Stimulated activated CD8-positive, alpha-beta memory T cell treated with anti-CD3 and anti-CD28 coated beads, Interleukin-12 subunit alpha, Interleukin-12 subunit beta, amount 100 ng/mL, for 4 hours (primary cell): Measurements from ENCODE around the gene ANKRD27.

Experiments
- DNase-seq: peaks from one replicate; pipeline ENCODE4 v3.0.0-alpha.2; 2020; ENCODE audit warnings: low read depth

The ANKRD27 gene

DNA sequence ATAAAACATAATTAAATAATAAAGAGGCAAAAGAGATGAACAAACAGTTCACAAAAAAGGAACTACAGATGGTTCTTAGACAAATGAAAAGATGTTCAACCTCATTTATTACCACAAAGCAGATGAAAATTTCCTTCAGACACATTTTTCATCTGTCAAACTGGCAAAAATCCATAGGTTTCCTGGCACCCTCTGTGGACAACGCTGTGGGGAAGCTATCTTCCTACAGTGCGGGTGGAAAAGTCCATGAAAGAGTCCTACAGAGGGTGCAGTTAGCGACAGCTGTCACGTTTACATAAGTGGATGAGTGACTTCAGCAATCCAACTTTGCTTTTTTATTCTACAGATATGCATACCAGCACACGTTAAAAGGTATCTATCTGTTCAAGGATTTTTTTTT, 124.3 kb downstream of the ANKRD27 start:
- DNase-seq, result no peak
